ENCODE results near the gene SIL1.

SIL1 gene

DNA sequence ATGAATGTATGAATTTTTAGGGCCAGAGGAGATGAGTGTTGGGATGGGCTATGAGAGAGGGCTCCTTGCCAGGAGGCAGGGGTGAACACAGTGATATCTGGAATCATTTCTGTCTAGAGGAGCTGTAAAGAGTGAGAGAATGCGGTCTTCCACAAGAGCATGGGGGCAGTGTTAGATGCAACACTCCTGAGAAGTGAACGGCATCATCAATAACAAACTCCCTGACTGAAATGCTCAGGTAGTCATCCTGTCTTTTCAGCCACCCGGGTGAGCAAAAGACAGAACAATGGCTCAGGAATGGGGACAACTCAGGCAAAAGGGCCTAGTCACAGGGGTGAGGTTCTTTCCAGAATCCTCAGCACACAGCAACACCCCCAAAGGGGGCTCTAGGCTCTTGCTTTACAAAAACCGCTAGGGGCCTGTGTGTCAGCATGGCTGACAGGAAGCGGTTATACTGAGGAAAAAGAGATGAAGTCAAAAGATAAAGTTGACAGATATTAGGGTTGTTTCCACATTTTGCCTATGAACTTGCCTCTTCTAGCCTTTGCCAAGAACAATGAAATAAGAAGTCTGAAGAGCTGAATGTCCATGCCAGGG, 218.4 kb downstream of the SIL1 start:
- Histone ChIP-seq H3K79me2 (ENCODE audit: control insufficient read depth, low read length) (no peaks in the 10 kb centered on the region), H3K9me3 (ENCODE audit: control insufficient read depth, insufficient read depth, low read length) (no peaks in the 10 kb centered on the region), H3K9me2 (replicated peaks; ENCODE audit: control insufficient read depth, low read length) (no peaks in the 10 kb centered on the region), H3F3A (ENCODE audit: control insufficient read depth, insufficient read depth) (no peaks in the 10 kb centered on the region), H3K4me3 (ENCODE audit: low read length) (no peak overlapping the region), H3K36me3 (ENCODE audit: control insufficient read depth, low read length) (no peaks in the 10 kb centered on the region), H3K4me2 (ENCODE audit: low read length) (no peak overlapping the region), H4K20me1 (ENCODE audit: control insufficient read depth, insufficient read depth, low read depth, low read length) (no peaks in the 10 kb centered on the region), H3K27ac (ENCODE audit: low read depth, low read length) (no peak overlapping the region), H3K27me3 (ENCODE audit: control insufficient read depth, low read length) (no peaks in the 10 kb centered on the region), H3K4me1 (ENCODE audit: control insufficient read depth, low read length) (no peaks in the 10 kb centered on the region)
- TF ChIP-seq, protein P1, sequence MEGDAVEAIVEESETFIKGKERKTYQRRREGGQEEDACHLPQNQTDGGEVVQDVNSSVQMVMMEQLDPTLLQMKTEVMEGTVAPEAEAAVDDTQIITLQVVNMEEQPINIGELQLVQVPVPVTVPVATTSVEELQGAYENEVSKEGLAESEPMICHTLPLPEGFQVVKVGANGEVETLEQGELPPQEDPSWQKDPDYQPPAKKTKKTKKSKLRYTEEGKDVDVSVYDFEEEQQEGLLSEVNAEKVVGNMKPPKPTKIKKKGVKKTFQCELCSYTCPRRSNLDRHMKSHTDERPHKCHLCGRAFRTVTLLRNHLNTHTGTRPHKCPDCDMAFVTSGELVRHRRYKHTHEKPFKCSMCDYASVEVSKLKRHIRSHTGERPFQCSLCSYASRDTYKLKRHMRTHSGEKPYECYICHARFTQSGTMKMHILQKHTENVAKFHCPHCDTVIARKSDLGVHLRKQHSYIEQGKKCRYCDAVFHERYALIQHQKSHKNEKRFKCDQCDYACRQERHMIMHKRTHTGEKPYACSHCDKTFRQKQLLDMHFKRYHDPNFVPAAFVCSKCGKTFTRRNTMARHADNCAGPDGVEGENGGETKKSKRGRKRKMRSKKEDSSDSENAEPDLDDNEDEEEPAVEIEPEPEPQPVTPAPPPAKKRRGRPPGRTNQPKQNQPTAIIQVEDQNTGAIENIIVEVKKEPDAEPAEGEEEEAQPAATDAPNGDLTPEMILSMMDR (IDR thresholded peaks at IDR 0.05; ENCODE audit: low read depth, low read length, poor library complexity, severe bottlenecking): no peak
- TF ChIP-seq EZH2phosphoT487 (IDR thresholded peaks at IDR 0.05; ENCODE audit: borderline replicate concordance, low read length): no peak

DNA sequence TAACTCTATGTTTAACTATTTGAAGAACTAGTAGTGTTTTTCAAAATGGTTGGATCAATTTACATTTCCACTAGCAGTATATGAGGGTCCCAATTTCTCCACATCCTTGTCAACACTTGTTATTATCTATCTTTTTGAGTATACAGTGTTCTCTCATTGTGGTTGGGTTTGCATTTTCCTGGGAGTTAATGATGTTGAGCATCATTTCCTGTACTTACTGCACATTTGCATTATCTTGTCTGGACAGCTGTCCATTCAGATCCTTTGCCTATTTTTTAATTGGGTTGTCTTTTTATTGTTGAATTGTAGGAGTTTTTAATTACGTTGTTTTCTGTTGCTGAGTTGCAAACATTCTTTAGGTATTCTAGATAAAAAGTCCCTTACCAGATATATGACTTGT, 219.6 kb downstream of the SIL1 start:
- TF ChIP-seq, protein P1 (IDR thresholded peaks at IDR 0.05; ENCODE audit: low read depth, low read length, poor library complexity, severe bottlenecking): no peak
- no peak for TF ChIP-seq EZH2phosphoT487 (IDR thresholded peaks at IDR 0.05; ENCODE audit: borderline replicate concordance, low read length)
- Histone ChIP-seq H3K9me3 (ENCODE audit: control insufficient read depth, insufficient read depth, low read length) (no peaks in the 10 kb centered on the region), H3K4me3 (ENCODE audit: low read length) (no peak overlapping the region), H3F3A (ENCODE audit: control insufficient read depth, insufficient read depth) (no peaks in the 10 kb centered on the region), H3K36me3 (ENCODE audit: control insufficient read depth, low read length) (no peaks in the 10 kb centered on the region), H4K20me1 (ENCODE audit: control insufficient read depth, insufficient read depth, low read depth, low read length) (no peaks in the 10 kb centered on the region), H3K4me1 (ENCODE audit: control insufficient read depth, low read length) (no peaks in the 10 kb centered on the region), H3K27me3 (ENCODE audit: control insufficient read depth, low read length) (no peaks in the 10 kb centered on the region), H3K4me2 (ENCODE audit: low read length) (no peak overlapping the region), H3K9me2 (replicated peaks; ENCODE audit: control insufficient read depth, low read length) (no peaks in the 10 kb centered on the region), H3K27ac (ENCODE audit: low read depth, low read length) (no peak overlapping the region), H3K79me2 (ENCODE audit: control insufficient read depth, low read length) (no peaks in the 10 kb centered on the region)

DNA sequence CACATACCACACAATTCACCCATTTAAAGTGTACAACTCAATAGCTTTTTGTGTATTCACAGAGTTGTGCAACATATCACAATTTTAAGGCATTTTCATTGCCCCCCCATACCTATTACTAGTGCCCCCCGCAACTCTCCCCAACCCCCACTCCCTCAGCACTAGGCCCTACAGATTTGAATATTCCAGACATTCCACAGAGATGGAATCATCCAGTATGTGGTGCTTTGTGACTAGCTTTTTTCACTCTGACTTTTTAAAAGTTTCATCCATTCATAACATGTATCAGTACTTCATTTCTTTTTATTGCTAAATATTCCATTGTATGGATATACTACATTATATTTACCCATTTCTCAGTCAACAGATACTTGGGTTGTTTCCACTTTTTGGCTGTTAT, 220.1 kb downstream of the SIL1 start:
- H3K4me3 ChIP-seq (ENCODE audit: low read length): no peak overlapping the region
- H3K79me2 ChIP-seq (ENCODE audit: control insufficient read depth, low read length): no peaks in the 10 kb centered on the region
- H3K9me2 ChIP-seq (replicated peaks; ENCODE audit: control insufficient read depth, low read length): no peaks in the 10 kb centered on the region
- no peaks in the 10 kb centered on the region for H3K27me3 ChIP-seq (ENCODE audit: control insufficient read depth, low read length)
- H3K27ac ChIP-seq (ENCODE audit: low read depth, low read length): no peak overlapping the region
- H3K9me3 ChIP-seq (ENCODE audit: control insufficient read depth, insufficient read depth, low read length): no peaks in the 10 kb centered on the region
- H3K36me3 ChIP-seq (ENCODE audit: control insufficient read depth, low read length): no peaks in the 10 kb centered on the region
- H3F3A ChIP-seq (ENCODE audit: control insufficient read depth, insufficient read depth): no peaks in the 10 kb centered on the region
- H3K4me1 ChIP-seq (ENCODE audit: control insufficient read depth, low read length): no peaks in the 10 kb centered on the region
- no peaks in the 10 kb centered on the region for H4K20me1 ChIP-seq (ENCODE audit: control insufficient read depth, insufficient read depth, low read depth, low read length)
- no peak overlapping the region for H3K4me2 ChIP-seq (ENCODE audit: low read length)
- TF ChIP-seq, protein P1 (IDR thresholded peaks at IDR 0.05; ENCODE audit: low read depth, low read length, poor library complexity, severe bottlenecking): no peak
- no peak for TF ChIP-seq EZH2phosphoT487 (IDR thresholded peaks at IDR 0.05; ENCODE audit: borderline replicate concordance, low read length)
